GM18526 (cell line): ENCODE measurements around the gene URM1.

Experiments
- POLR2A ChIP-seq: IDR thresholded peaks from 3 replicates; pipeline ENCODE4 v1.6.1; 2011; ENCODE audit not compliant: insufficient read length; ENCODE audit errors: extremely low read depth

URM1 gene

DNA sequence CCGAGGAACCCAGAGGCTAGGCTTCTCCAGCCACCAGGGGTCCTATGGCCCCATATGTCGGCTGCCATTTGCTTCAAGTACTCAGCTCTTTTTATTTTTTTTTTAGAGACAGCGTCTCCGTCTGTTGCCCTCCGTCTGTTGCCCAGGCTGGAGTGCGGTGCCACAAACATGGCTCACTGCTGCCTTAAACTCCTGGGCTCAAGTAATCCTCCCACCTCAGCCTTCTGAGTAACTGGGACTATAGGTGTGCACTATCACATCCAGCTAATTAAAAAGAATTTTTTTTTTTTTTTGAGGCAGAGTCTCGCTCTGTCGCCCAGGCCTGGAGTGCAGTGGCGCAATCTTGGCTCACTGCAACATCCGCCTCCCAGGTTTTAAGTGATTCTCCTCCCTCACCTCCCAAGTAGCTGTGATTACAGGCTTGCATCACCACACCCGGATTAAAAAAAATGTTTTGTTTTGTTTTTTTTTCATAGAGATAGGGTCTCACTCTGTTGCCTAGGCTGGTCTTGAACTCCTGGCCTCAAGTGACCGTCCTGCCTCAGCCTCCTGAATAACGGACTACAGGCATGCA, 58.4 kb downstream of the URM1 start:
- no peak for TF ChIP-seq POLR2A

DNA sequence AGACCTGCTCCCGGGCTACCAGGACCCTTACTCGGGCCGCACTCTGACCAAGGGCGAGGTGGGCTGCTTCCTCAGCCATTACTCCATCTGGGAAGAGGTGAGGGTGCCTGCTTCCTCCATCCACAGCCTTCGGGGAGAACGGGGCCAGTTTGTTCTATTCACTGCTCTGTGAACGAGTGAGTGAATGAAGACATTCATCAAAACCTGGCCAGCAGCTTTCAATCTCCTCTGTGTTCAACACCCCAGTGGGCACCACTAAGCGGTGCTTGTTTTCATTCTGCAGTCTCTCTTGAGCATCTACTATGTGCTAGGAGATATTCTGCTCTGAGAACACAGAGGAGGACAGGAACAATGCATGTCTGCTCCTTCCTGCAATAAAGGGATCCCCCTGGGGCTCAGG, 60.0 kb downstream of the URM1 start:
- no peak for TF ChIP-seq POLR2A

DNA sequence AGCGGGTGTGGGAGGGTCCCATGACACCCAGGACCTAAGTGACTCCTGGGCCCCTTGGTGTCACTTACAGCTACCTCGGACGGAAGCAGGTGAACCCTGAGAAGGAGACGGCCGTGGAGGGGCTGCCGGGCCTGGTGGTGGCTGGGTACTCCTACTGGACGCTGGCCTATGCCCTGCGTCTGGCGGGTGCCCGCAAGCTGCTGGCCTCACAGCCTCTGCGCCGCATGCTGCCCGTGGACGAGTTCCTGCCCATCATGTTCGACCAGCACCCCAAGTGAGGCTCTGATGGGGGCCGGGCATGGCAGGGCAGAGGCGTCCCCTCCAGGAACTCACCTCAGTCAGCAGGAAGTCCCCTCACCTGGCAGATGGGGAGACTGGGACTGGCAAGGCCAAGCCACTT, 63.2 kb downstream of the URM1 start:
- TF ChIP-seq POLR2A, result no peak

DNA sequence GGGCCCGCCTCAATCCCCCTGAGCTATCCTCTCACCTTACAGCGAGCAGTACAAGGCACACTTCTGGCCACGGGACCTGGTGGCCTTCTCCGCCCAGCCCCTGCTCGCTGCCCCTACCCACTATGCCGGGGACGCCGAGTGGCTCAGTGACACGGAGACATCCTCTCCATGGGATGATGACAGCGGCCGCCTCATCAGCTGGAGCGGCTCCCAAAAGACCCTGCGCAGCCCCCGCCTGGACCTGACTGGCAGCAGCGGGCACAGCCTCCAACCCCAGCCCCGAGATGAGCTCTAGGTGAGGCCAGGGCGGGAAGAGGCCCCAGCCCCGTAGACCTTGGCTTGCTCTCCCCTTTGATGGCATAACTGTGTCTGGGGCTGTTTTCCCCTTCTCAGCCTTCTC, 64.4 kb downstream of the URM1 start:
- TF ChIP-seq POLR2A, result no peak

DNA sequence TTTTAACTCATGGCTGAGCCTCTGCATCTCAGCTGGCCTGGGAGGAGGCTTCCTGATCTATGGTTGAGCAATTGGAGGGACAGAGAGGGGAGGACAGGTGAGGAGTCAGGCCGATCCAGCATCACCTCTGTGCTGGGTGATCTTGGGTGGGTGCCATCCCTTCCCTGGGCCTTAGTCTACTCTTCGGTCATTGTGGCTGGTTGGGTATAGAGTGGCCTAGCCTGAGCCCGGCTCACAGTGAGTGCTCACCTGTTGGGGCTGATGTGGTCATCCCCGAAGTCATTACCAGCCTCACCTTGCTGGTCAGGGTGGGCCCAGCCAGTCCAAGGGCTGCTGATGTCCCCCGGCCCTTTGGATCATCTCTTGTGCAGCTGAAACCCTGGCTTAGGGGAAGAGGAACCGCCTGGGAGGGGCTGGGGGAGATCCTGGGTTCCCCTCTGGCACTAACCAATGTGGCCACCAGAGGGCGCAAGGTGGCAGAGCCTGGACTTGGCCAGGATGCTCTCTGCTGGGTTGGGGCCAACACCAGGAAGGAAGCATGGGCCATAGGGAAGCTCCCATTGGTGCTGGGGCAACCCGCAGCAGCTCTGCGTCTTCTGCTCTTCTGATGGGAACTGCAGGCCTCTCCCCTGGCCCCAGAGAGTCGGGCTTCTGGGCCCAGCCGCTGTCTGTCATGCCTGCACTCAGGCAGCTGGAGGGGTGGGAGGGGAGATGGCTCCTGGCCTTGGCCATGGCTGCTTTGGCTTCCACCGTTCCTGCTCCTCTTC, 67.4 kb downstream of the URM1 start:
- TF ChIP-seq POLR2A, result no peak

DNA sequence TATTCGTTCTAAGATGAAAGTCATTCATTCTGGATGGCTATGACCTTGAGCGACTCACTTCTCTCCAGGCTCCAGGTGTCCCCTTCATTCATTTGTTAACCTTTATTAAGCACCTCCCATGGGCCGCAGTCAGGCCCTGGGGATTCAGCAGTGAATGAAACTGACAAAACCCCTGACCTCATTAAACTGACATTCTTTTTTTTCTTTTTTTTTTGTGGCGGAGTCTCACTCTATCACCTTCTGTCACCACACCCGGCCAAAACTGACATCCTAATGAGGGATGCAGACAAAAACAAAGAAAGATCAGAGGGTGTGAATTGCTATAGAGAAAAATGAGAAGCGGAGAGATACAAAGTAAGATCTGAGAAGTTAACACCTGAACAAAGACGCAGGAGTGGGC, 68.1 kb downstream of the URM1 start:
- no peak for TF ChIP-seq POLR2A
